CD4-positive, alpha-beta T cell treated with Interleukin-17A for 4 hours (primary cell): ENCODE measurements around the gene PDCD6IP.

ENCODE experiments used
- DNase-seq: peaks from one replicate; pipeline ENCODE4 v3.0.0-alpha.2; 2020; ENCODE audit warnings: mixed read lengths

Gene PDCD6IP

DNA sequence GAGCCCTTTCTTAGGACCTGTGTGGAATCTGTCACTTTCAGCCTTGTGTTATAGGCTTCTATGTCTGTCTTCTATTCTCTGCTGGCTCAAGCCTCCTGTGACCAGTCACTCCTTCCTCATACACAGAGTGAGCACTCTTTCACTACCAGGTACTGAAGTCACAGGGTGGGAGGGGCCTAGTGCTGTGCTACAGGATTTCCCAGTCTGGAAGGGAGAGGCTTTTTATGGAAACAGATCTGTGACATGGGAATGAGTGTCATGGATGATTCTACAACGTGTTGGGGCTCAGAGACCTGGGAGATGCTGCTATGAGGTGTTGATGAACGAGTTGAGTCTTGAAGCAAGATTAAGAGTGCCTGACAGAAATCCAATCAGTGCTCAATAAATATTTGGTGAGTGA lies 100.5 kb downstream of the PDCD6IP start:
- DNase-seq = no peak

DNA sequence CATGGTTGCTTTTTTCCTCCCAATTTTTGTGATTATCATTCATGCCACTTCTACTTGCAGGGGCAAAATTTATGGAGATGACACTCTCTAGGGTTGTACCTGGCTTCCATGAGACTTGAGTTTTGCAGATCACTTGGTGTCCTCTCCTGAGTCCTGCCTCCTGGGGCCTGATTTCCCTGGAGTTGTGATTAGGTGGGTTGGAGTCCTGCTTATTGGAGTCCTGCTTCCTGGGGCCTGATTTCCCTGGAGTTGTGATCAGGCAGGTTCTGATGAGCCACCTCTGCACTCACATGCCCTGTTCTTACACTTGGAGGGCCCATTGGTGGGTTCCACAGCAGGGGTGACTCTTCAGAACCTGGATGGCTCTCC lies 102.0 kb downstream of the PDCD6IP start:
- DNase-seq = no peak

DNA sequence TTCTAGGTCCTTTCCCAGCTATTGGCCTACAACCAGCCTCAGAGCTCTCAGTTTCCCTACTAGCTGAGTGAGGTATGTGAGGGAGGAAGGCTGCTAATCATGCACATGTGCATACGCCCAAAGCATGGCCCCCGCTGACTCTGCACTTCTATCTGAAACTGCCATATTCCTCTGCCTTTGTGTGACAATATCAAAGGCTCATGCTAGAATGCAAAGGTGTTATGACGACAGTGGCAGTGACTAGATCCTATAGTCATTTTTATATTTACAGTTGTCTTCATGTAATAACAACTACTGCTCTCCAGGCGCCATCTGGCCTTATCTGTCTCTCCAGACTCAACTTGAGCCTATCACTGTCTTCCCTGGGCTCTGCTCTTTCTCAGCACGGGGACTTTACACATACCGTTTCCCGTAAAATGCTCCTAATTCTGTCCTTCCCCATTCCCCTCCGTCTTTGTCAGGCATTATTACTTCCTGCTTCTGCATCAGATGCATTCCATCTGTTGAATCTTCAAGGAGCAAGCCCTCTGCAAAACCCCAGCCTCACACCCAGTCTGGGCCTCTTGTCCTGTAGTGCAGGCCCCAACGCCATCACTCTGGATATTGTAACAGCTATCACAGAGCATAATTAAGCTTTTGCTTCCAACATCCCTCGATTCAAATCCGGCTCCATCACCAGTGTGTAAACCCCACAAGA lies 102.5 kb downstream of the PDCD6IP start:
- no peak for DNase-seq

DNA sequence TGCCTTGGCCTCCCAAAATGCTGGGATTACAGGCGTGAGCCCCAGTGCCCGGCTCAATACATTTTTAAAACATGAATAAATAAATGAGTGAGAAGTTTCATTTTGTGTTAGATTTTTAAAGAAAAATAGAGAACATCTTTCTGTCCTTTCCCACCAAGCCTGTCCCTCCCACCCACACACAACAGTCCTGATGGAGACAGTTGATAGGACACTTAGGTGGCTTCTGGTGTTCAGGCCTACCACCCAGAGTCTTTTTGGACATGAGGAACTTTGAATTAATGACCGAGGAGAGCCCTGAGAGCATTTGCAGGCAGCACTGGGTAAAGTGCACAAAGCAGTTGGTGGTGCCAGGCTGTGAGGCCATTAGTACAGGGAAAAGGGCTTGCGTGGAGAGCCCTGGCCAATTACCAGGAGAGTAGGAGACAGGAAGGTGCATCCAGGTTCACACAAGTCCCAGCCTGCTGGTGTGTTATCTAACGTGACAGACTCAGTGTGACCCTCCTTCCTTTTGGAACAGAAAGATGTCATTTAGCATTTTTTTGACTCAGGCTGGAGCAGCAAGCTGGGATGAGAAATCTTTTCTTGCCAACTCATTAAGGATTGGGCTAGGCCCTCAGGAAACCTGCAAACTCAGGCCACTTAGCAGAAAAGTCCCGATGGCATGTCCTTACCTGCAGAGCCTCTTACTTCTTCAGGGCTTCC lies 103.6 kb downstream of the PDCD6IP start:
- no peak for DNase-seq

DNA sequence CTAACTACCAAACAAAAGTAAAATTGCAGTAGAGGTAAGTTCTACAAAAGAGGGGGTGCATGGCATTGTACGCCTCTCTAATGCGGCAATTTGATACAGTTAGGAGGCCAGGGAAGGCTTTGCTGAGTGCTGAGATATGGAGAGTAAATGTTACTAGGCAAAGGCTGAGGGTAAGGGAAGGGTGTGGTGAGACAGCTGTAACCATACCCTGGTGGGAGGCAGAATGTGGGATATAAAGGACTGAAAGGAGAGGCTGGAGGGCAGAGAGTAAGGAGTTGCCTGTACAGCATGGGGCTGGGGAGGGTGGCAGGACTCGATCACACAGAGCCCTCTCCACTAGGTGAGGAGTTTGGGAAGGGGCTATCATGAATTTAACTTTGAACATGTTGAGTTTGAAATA lies 106.3 kb downstream of the PDCD6IP start:
- DNase-seq = no peak

DNA sequence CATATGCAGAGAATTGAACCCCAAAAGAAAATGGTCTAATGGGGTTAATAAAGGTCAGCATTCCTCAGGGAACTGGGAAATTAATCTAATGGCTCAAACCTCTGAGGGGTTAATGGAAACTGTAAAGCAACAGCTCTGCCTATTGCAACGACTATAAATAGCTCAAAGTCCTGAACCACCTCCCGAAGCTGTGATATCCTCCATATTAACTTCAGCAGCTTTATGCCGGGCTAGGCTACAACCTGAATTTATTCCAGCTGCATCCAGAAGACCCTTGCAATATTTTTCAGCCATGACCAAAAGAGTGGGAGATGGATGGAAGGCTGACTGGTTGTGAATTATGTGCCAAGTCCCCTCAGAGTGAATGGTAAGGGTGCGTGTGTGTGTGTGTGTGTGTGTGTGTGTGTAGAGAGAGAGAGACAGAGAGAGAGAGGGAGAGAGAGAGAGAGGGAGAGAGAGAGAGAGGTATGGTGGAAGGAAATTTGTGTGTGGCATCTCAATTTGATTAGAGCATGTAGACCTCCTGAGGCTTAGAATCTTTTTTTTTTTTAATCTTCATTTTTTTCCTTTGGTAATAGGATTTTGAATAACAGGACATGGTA lies 109.9 kb downstream of the PDCD6IP start:
- DNase-seq = no peak

DNA sequence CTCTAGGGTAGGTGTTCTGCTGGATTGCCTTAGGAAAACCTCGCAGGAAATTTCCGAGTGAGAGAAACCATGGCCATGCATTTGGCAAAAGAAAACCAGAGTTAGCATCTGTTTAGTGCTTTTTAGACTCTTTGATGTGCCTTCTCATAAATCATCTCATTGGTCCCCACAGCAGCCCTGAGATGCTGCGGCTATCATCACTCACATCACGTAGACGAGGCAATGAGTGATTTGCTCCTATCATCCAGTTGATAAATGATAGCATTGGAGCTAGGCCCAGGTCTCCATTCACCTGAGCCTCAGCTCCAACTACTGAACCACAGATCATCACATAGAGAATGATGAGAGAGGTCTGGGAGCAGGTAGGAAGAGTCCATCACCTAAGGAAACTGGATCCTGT lies 111.1 kb downstream of the PDCD6IP start:
- DNase-seq = no peak

DNA sequence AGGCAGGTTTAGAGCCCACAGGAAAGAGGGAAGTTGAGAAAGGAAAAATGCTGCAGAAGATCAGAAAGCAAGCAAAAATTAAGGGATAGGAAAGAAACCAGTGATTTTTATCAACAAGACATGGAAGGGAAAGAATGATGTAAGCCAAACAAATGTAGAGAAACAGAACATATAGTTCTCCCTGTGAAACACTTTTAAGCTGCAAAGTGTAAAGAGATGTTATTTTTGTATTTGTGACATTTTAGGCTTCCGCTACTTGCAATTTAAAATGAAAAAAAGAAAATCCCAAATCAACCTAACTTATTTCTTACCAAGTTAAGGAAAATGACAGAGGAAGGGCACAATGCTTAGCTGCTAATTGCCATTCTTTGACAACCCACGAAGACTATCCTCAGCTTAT lies 111.6 kb downstream of the PDCD6IP start:
- DNase-seq = no peak

DNA sequence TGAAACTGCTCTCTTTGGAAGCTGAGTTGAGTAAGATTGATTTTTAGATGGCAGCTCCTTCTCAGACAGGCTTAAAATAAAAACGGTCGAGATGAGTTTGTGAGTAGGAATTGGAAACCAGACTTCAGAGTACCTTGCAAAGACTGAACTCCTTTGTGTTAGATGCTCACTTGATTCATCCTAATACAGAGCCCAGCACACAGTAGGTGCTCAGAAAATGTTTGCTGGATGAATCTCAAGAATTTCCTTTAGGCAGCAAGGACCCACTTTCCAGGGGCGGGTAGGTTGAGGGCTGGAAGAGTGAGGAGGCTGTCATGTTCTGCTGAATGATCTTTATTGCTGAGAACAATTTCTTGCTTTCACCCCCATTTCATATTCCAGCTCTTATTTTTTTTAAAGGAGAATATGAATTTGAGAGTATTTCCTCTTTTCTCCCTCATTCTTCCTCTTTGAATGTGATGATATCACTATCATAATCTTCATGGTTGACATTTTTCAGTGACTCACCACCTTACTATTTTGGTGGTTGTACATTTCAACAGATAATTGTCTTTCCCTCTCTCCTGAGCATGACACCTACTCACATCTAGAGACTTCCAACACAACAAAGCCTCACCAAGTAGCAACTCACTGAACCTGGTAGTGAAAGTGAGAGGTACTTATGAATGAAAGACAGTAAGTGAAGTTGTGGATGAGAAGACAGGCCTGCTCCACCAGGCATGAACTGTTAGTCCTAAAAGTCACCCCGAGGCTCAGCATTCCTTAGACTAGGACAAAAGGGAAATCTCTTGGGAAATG lies 113.3 kb downstream of the PDCD6IP start:
- no peak for DNase-seq

DNA sequence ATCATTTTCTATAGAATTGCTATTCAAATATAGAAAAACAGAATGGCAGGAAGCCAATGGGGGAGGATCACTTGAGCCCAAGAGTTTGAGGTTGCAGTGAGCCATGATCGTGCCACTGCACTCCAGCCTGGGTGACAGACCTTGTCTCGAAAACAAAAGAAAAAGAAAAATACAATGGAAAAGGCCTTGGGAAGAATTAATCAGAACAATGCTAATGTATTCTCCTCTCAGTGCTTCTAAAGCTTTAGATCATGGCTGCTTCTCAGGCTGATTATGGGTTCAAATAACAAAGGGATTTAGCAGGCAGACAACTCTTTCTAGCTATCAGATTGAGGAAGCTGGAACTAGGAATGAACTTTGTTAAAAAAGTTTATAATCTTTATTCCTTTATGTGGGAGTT lies 115.8 kb downstream of the PDCD6IP start:
- no peak for DNase-seq

DNA sequence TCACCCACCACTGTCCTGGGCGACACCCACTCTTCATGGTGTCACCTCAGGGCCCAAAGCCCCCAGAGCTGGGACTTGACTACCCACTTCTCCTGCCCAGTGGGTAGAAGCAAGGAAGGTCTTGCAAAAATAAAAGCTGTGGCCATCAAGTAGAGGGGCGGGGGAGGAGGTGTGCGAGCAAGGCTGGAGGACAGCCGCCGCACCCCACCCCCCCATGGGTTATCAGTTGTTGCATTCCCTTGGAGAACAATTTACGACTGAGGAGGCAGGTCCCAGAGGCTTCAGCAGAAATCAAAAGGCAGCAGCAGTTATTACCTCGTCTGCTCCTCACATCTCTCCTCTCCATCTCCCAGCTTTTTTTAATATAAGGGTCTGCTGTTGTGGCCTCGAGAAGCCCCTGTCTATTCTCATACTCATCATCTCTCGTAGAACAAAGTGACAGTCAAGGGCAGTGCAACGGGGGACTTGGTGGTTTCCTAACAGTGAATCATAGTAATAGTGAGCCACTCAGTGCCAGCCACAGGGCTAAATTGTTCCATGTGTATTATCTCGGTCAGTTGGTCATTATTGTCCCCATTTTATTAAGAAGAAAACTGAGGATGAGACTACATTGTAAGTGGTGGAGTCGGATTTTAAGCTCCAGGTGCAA lies 116.4 kb downstream of the PDCD6IP start:
- no peak for DNase-seq

DNA sequence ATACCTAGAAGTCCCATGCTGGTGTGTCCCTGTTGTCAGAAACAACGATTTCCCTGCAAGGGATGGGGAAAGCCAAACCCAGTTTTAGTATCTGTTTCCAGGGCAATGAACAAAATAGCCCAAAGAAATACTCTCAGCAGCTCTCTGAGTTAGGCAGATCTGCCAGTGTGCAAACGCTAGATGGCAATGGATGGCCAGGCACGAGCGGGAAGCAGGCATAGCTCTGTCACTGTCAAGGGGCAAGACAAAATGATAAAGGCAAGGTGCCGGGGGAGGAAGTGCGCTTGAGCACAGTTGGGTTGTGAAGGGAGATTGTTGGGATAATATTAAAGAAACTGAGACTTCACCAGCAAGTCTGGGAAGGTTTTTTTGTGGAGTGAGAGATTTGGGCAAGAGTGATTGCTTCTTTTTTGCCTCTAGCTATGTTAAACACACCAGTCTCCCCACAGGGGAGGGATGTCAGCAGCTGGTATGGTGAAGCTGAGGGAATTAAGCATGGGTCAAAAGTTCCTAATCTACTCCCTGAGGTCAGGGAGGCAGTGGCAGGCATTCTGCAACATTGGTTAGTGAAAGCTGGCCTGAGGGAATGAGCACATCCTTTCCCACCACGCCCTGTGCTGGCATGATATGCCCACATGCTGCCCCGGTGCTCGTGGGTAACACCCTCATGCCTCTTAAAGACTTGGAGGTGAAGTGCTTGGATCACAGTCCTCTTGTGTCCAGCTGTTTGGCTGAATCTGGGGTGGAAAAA lies 117.5 kb downstream of the PDCD6IP start:
- peak; percentile 7 for DNase-seq

DNA sequence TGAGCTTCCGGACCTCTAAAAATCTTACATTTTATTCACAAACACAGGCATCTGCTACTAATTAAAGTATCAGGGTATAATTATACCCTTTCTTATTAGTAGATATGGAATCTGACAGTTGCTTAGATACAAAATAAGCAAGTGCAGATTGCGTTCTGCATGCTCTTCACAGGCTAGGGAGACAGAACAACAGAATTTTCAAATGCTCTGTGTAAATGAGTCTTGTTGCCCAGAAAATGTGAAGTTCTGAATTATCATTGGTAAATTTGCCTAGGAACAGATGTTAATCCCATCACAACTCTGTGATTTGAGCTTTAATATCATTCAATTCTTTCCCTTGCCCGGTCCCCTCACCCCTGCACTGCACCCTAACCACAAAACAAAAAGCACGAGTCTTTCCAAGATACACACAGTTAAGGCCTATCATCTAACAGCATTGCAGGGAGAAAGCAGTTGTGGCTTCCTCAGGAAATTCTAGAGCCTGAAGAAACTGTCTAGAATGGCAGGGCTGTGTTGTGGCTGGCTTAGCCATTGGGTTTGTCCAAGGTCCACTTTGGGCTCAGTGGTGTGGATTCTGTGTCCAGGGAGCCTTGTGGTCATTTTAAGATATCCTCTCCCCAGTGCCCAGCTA lies 119.8 kb downstream of the PDCD6IP start:
- no peak for DNase-seq
